Hypothalamus (tissue), 51 donors: ENCODE measurements around the gene ATM.
"Not testable (repeated sequence)": the region's sequence is repeated elsewhere in the genome, so short reads cannot be mapped to it uniquely, and the experiment has no call there.

Experiments used
- DNase-seq, 51 donors: peaks; one replicate each; lab custom pipeline; 2025; lab: John Stamatoyannopoulos, UW

ATM gene

DNA sequence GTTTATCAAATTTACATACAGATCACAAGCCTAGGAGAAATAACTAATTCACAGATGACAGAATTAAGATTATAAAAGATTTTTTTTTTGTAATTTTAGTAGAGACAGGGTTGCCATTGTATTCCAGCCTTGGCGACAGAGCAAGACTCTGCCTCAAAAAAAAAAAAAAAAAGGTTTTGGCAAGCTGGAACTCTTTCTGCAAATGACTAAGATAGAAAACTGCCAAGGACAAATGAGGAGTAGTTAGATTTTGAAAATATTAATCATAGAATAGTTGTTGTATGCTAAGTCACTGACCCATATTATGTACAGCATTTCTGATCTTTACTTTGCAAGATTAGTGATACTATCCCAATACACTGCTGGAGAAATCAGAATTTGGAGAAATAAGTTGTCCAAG is 145.3 kb downstream of the ATM start:
- no peak for DNase-seq

DNA sequence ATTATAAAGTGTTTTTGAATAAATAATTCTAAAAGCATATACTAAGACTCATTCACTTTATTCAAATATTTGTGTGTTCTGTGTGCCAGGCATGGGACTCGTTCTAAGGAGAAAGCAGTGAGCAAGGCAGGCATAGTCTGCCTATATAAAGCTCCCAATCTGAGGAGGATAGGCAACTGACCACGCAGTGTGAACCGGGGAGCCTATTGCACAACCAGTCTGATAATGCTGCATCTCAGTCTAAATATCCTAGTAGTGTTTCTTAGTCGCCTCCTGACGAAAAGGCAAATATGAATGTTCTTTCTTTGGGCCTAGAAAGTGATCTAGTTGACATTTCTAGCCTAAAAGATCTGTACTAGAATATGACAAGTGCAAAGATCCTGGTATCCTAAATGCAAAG is 146.2 kb downstream of the ATM start:
- no peak for DNase-seq

- no peak for DNase-seq
Observed at GRCh38 chr11:108370315-108370714, 147.4 kb downstream of the ATM start.

- DNase-seq = no peak
Observed at GRCh38 chr11:108370990-108371389, 148.1 kb downstream of the ATM start.

DNA sequence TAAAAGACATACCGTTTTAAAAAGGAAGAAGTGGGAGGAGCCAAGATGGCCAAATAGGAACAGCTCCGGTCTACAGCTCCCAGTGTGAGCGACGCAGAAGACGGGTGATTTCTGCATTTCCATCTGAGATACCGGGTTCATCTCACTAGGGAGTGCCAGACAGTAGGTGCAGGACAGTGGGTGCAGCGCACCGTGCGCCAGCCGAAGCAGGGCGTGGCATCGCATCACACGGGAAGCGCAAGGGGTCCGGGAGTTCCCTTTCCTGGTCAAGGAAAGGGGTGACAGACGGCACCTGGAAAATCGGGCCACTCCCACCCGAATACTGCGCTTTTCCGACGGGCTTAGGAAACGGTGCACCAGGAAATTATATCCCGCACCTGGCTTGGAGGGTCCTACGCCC is 150.6 kb downstream of the ATM start:
- DNase-seq = not testable (repeated sequence)

DNA sequence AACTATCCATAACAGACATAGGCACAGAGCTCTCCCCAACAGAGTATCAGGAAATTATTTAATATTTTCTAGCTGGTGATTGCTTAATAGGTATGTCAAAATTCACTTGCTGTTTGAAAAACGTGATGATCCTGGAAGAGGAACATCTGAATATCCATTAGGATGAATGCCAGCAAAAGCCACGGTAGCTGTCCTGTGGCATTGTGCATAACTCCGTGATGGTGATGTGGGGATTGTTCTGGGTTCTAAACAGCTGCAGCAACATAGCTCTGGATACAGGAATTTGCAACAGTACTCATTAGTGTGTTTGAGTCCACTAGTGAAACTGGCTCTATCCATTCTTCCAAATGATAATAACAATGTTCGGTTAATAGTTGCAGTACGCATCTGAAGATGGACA is 165.7 kb downstream of the ATM start:
- DNase-seq = no peak

GRCh38 chr11:108392353-108392752 is 169.5 kb downstream of the ATM start:
- DNase-seq = no peak

- DNase-seq = no peak
Observed at GRCh38 chr11:108393046-108393445, 170.2 kb downstream of the ATM start.

DNA sequence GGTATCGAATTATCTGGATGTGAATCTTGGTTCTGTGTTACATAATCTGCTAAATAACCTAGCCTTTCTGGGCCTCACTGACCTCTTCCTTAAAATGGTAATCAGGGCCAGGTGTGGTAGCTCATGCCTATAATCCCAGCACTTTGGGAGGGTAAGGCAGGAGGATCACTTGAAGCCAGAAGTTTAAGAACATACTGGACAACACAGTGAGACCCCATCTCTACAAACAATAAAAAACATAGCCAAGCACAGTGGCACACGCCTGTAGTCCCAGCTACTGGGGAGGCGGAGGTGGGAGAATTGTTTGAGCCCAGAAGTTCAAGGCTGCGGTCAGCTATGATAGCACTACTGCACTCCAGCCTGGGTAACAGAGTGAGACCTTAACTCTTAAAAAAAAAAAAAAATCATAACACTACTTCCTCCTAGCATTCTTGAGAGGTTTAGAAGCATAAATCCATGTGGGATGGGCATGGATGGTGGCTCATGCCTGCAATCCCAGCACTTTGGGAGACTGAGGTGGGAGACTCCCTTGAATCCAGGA is 171.9 kb downstream of the ATM start:
- no peak for DNase-seq

GRCh38 chr11:108396672-108397071 is 173.8 kb downstream of the ATM start:
- not testable (repeated sequence) for DNase-seq

GRCh38 chr11:108398439-108398838 is 175.6 kb downstream of the ATM start:
- no peak for DNase-seq

GRCh38 chr11:108402241-108402640 is 179.4 kb downstream of the ATM start:
- DNase-seq = no peak

- no peak for DNase-seq
Observed at GRCh38 chr11:108403052-108403451, 180.2 kb downstream of the ATM start.

GRCh38 chr11:108405706-108406105 is 182.8 kb downstream of the ATM start:
- DNase-seq = no peak

- DNase-seq = no peak
Observed at GRCh38 chr11:108414958-108415357, 192.1 kb downstream of the ATM start.

DNA sequence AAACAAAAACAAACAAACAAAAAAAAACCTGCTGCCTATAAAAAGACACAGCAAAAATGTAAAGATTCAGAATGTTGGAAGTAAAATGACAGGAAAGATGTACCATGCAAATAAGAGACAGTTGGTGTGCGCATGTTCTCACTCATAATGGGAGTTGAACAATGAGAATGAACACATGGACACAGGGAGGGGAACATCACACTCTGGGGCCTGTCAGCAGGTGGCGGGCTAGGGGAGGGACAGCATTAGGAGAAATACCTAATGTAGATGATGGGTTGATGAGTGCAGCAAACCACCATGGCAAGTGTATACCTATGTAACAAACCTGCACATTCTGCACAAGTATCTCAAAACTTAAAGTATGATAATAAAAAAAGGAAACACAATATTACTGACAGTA is 194.7 kb downstream of the ATM start:
- not testable (repeated sequence) for DNase-seq
